Mesodermal cell (in vitro differentiated cells): Measurements from ENCODE around the gene MACF1.

Source experiments
- H3K27ac ChIP-seq: 2 replicates; pipeline ENCODE4 v1.7.0; 2013; ENCODE audit warnings: mild to moderate bottlenecking, low read depth, low read length, moderate library complexity; ENCODE audit not compliant: severe bottlenecking
- H3K36me3 ChIP-seq: 2 replicates; pipeline ENCODE4 v1.7.1; 2013; ENCODE audit warnings: mild to moderate bottlenecking, low read length, moderate library complexity; ENCODE audit not compliant: control insufficient read depth, insufficient read depth
- H3K4me1 ChIP-seq: one replicate; pipeline ENCODE4 v1.7.1; 2013; ENCODE audit warnings: mild to moderate bottlenecking, low read length; ENCODE audit not compliant: insufficient read depth, control insufficient read depth, poor library complexity, severe bottlenecking
- H3K4me3 ChIP-seq: 2 replicates; pipeline ENCODE4 v1.7.0; 2013; ENCODE audit warnings: low read length, control low read depth, mild to moderate bottlenecking; ENCODE audit not compliant: insufficient read depth, poor library complexity, severe bottlenecking; ENCODE audit errors: extremely low read depth
- H3K9me3 ChIP-seq: 2 replicates; pipeline ENCODE4 v1.7.1; 2013; ENCODE audit warnings: mild to moderate bottlenecking, low read length, moderate library complexity; ENCODE audit not compliant: control insufficient read depth
- WGBS, 2 experiments: methylation state at CpG; one replicate each; pipeline ENCODE4 v1.1.5; 2013; ENCODE audit warnings: missing lambda C conversion rate in 2 of 2; ENCODE audit not compliant: insufficient coverage in 2 of 2; 5-methylcytosine and 5-hydroxymethylcytosine counted together

The MACF1 gene

GRCh38 chr1:39243302-39243701 is 38.8 kb downstream of the MACF1 start:
- H3K27ac ChIP-seq: no peak overlapping the region
- 100% methylated on average over 1 to 2 of the region's 2 CpGs for WGBS, 2 experiments
- H3K9me3 ChIP-seq: no peaks in the 10 kb centered on the region
- H3K36me3 ChIP-seq: peaks cover 48% of the 10 kb centered on the region
- H3K4me3 ChIP-seq: no peak overlapping the region
- no peaks in the 10 kb centered on the region for H3K4me1 ChIP-seq

GRCh38 chr1:39250460-39251240 is 46.2 kb downstream of the MACF1 start:
- no peak overlapping the region for H3K4me3 ChIP-seq
- H3K36me3 ChIP-seq: peaks cover 87% of the 10 kb centered on the region
- H3K4me1 ChIP-seq: peaks cover 8% of the 10 kb centered on the region
- H3K9me3 ChIP-seq: no peaks in the 10 kb centered on the region
- no CpG with 5 or more reads among the region's 2 CpGs for WGBS, 2 experiments
- no peak overlapping the region for H3K27ac ChIP-seq

GRCh38 chr1:39255222-39255621 is 50.7 kb downstream of the MACF1 start:
- Histone ChIP-seq H3K9me3 (no peaks in the 10 kb centered on the region), H3K4me1 (peaks cover 8% of the 10 kb centered on the region), H3K36me3 (peaks cover 97% of the 10 kb centered on the region), H3K4me3 (no peak overlapping the region), H3K27ac (no peak overlapping the region)
- WGBS, 2 experiments: no CpG with 5 or more reads among the region's 1 CpG

GRCh38 chr1:39258146-39258924 is 53.8 kb downstream of the MACF1 start:
- H3K9me3 ChIP-seq: no peaks in the 10 kb centered on the region
- H3K36me3 ChIP-seq: peaks cover 87% of the 10 kb centered on the region
- H3K4me3 ChIP-seq: no peak overlapping the region
- peaks cover 8% of the 10 kb centered on the region for H3K4me1 ChIP-seq
- 22 to 41% methylated on average over 3 to 4 of the region's 7 CpGs for WGBS, 2 experiments
- H3K27ac ChIP-seq: no peak overlapping the region

- H3K9me3 ChIP-seq: no peaks in the 10 kb centered on the region
- H3K4me1 ChIP-seq: peaks cover 8% of the 10 kb centered on the region
- H3K4me3 ChIP-seq: no peak overlapping the region
- peaks cover 84% of the 10 kb centered on the region for H3K36me3 ChIP-seq
- H3K27ac ChIP-seq: no peak overlapping the region
These were observed 54.4 kb downstream of the MACF1 start for GRCh38 chr1:39258925-39259244.

GRCh38 chr1:39261712-39262221 is 57.3 kb downstream of the MACF1 start:
- 80 to 92% methylated on average over 2 of the region's 2 CpGs for WGBS, 2 experiments

GRCh38 chr1:39262802-39263201 is 58.3 kb downstream of the MACF1 start:
- Histone ChIP-seq H3K4me3 (no peak overlapping the region), H3K27ac (no peak overlapping the region), H3K4me1 (peaks cover 18% of the 10 kb centered on the region), H3K36me3 (peaks cover 49% of the 10 kb centered on the region), H3K9me3 (no peaks in the 10 kb centered on the region)
- WGBS, 2 experiments: 100% methylated on average over 1 of the region's 4 CpGs; no CpG with 5 or more reads in 1 of the 2 experiments

More at GRCh38 chr1:39261712-39262221, 57.3 kb downstream of the MACF1 start:
- peaks cover 8% of the 10 kb centered on the region for H3K4me1 ChIP-seq
- H3K9me3 ChIP-seq: no peaks in the 10 kb centered on the region
- H3K27ac ChIP-seq: no peak overlapping the region
- peaks cover 59% of the 10 kb centered on the region for H3K36me3 ChIP-seq
- H3K4me3 ChIP-seq: no peak overlapping the region

- Histone ChIP-seq H3K36me3 (peaks cover 47% of the 10 kb centered on the region), H3K4me1 (peaks cover 46% of the 10 kb centered on the region), H3K27ac (no peak overlapping the region), H3K4me3 (no peak overlapping the region), H3K9me3 (no peaks in the 10 kb centered on the region)
- WGBS, 2 experiments: no CpG with 5 or more reads among the region's 1 CpG
These were observed 61.8 kb downstream of the MACF1 start for GRCh38 chr1:39266269-39266668.

GRCh38 chr1:39266792-39267191 is 62.3 kb downstream of the MACF1 start:
- WGBS, 2 experiments: 86% methylated on average over 1 of the region's 1 CpG; no CpG with 5 or more reads in 1 of the 2 experiments
- peak overlapping the region; percentile 0 for H3K27ac ChIP-seq
- H3K4me1 ChIP-seq: peaks cover 46% of the 10 kb centered on the region
- H3K9me3 ChIP-seq: no peaks in the 10 kb centered on the region
- H3K4me3 ChIP-seq: no peak overlapping the region
- H3K36me3 ChIP-seq: peaks cover 47% of the 10 kb centered on the region

- H3K36me3 ChIP-seq: peaks cover 42% of the 10 kb centered on the region
- WGBS, 2 experiments: 15 to 17% methylated on average over 4 to 8 of the region's 8 CpGs
- peaks cover 53% of the 10 kb centered on the region for H3K4me1 ChIP-seq
- H3K27ac ChIP-seq: peak overlapping the region; percentile 71
- no peaks in the 10 kb centered on the region for H3K9me3 ChIP-seq
- peak overlapping the region; percentile 9 for H3K4me3 ChIP-seq
These were observed 63.7 kb downstream of the MACF1 start for GRCh38 chr1:39268112-39268581.
